ENCODE data around the gene CTNND2.
A peak's percentile ranks its signal among the peaks of the same experiment; 100 is the strongest.

The CTNND2 gene

GRCh38 chr5:11803436-11803835 is 100.8 kb downstream of the CTNND2 start:
- no peaks in the 10 kb centered on the region for H3F3A ChIP-seq (ENCODE audit: control insufficient read depth, insufficient read depth)
- peak overlapping the region; percentile 25; the same call in 1 of the 2 replicates for H3K4me3 ChIP-seq (ENCODE audit: low read length)
- H4K20me1 ChIP-seq (ENCODE audit: control insufficient read depth, insufficient read depth, low read depth, low read length), result no peaks in the 10 kb centered on the region
- H3K27me3 ChIP-seq (ENCODE audit: control insufficient read depth, low read length), result no peaks in the 10 kb centered on the region
- H3K4me1 ChIP-seq (ENCODE audit: control insufficient read depth, low read length), result peaks cover 7% of the 10 kb centered on the region
- H3K4me2 ChIP-seq (ENCODE audit: low read length), result peak overlapping the region; percentile 48
- TF ChIP-seq CTCF (IDR thresholded peaks at IDR 0.05; ENCODE audit: low read depth, low read length, poor library complexity, severe bottlenecking) (no peak), EZH2phosphoT487 (IDR thresholded peaks at IDR 0.05; ENCODE audit: borderline replicate concordance, low read length) (no peak)
- H3K9me3 ChIP-seq (ENCODE audit: control insufficient read depth, insufficient read depth, low read length), result no peaks in the 10 kb centered on the region
- no peaks in the 10 kb centered on the region for H3K9me2 ChIP-seq (replicated peaks; ENCODE audit: control insufficient read depth, low read length)
- H3K27ac ChIP-seq (ENCODE audit: low read depth, low read length), result no peak overlapping the region
- H3K36me3 ChIP-seq (ENCODE audit: control insufficient read depth, low read length), result no peaks in the 10 kb centered on the region
- no peaks in the 10 kb centered on the region for H3K79me2 ChIP-seq (ENCODE audit: control insufficient read depth, low read length)

- TF ChIP-seq EZH2phosphoT487 (IDR thresholded peaks at IDR 0.05; ENCODE audit: borderline replicate concordance, low read length), result no peak
- TF ChIP-seq CTCF (IDR thresholded peaks at IDR 0.05; ENCODE audit: low read depth, low read length, poor library complexity, severe bottlenecking), result no peak
- H3K36me3 ChIP-seq (ENCODE audit: control insufficient read depth, low read length), result no peaks in the 10 kb centered on the region
- no peaks in the 10 kb centered on the region for H3K9me3 ChIP-seq (ENCODE audit: control insufficient read depth, insufficient read depth, low read length)
- no peaks in the 10 kb centered on the region for H3F3A ChIP-seq (ENCODE audit: control insufficient read depth, insufficient read depth)
- no peak overlapping the region for H3K4me3 ChIP-seq (ENCODE audit: low read length)
- no peaks in the 10 kb centered on the region for H3K27me3 ChIP-seq (ENCODE audit: control insufficient read depth, low read length)
- H3K9me2 ChIP-seq (replicated peaks; ENCODE audit: control insufficient read depth, low read length), result no peaks in the 10 kb centered on the region
- no peak overlapping the region for H3K4me2 ChIP-seq (ENCODE audit: low read length)
- no peaks in the 10 kb centered on the region for H4K20me1 ChIP-seq (ENCODE audit: control insufficient read depth, insufficient read depth, low read depth, low read length)
- H3K27ac ChIP-seq (ENCODE audit: low read depth, low read length), result no peak overlapping the region
- no peaks in the 10 kb centered on the region for H3K79me2 ChIP-seq (ENCODE audit: control insufficient read depth, low read length)
- peaks cover 7% of the 10 kb centered on the region for H3K4me1 ChIP-seq (ENCODE audit: control insufficient read depth, low read length)
Measured at GRCh38 chr5:11801061-11801460, 103.2 kb downstream of the CTNND2 start.

DNA sequence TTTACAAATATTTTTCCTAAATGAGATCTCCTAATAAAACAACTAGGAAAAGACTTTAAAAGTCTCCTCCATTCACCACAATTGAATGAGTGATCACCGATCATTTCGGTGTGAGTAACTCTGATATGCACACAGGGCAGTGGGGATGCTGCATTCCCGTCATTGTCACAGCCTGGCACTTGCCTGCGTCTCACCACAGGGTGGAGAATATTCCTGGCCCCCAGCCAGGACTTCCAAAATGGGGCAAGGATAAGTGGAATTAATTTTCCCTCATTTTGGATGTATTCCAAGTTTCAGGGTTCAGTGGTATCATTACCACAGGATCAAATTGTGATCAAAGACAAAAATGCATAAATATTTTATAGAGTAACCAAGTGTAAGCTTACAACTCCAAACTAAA is 107.1 kb downstream of the CTNND2 start:
- Histone ChIP-seq H3K4me3 (ENCODE audit: low read length) (no peak overlapping the region), H3K9me3 (ENCODE audit: control insufficient read depth, insufficient read depth, low read length) (no peaks in the 10 kb centered on the region), H3K4me1 (ENCODE audit: control insufficient read depth, low read length) (no peaks in the 10 kb centered on the region), H4K20me1 (ENCODE audit: control insufficient read depth, insufficient read depth, low read depth, low read length) (no peaks in the 10 kb centered on the region), H3K4me2 (ENCODE audit: low read length) (no peak overlapping the region), H3K79me2 (ENCODE audit: control insufficient read depth, low read length) (no peaks in the 10 kb centered on the region), H3K36me3 (ENCODE audit: control insufficient read depth, low read length) (no peaks in the 10 kb centered on the region), H3K27me3 (ENCODE audit: control insufficient read depth, low read length) (no peaks in the 10 kb centered on the region), H3K27ac (ENCODE audit: low read depth, low read length) (no peak overlapping the region), H3K9me2 (replicated peaks; ENCODE audit: control insufficient read depth, low read length) (no peaks in the 10 kb centered on the region), H3F3A (ENCODE audit: control insufficient read depth, insufficient read depth) (no peaks in the 10 kb centered on the region)
- no peak for TF ChIP-seq EZH2phosphoT487 (IDR thresholded peaks at IDR 0.05; ENCODE audit: borderline replicate concordance, low read length)
- TF ChIP-seq CTCF (IDR thresholded peaks at IDR 0.05; ENCODE audit: low read depth, low read length, poor library complexity, severe bottlenecking), result no peak

DNA sequence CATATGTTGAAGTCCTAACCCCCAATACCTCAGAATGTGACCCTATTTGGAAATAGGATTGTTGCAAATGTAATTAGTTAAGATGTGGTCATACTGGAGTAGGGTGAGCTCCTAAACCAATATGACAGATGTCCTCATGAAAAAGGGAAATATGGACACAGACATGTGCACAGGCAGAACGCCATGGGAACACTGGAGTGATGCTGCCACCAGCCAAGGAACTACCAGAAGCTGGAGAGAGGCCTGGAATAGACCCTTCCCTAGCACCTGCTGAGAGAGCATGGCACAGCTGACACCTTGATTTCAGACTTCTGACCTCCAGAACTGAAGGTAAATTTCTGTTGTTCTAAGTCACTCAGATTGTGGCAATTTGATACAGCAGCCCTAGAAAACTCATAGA is 110.8 kb downstream of the CTNND2 start:
- Histone ChIP-seq H3F3A (ENCODE audit: control insufficient read depth, insufficient read depth) (no peaks in the 10 kb centered on the region), H3K4me3 (ENCODE audit: low read length) (no peak overlapping the region), H3K79me2 (ENCODE audit: control insufficient read depth, low read length) (no peaks in the 10 kb centered on the region), H3K4me2 (ENCODE audit: low read length) (no peak overlapping the region), H3K36me3 (ENCODE audit: control insufficient read depth, low read length) (no peaks in the 10 kb centered on the region), H3K9me3 (ENCODE audit: control insufficient read depth, insufficient read depth, low read length) (no peaks in the 10 kb centered on the region), H4K20me1 (ENCODE audit: control insufficient read depth, insufficient read depth, low read depth, low read length) (no peaks in the 10 kb centered on the region), H3K9me2 (replicated peaks; ENCODE audit: control insufficient read depth, low read length) (no peaks in the 10 kb centered on the region), H3K27ac (ENCODE audit: low read depth, low read length) (no peak overlapping the region), H3K27me3 (ENCODE audit: control insufficient read depth, low read length) (no peaks in the 10 kb centered on the region), H3K4me1 (ENCODE audit: control insufficient read depth, low read length) (no peaks in the 10 kb centered on the region)
- TF ChIP-seq CTCF (IDR thresholded peaks at IDR 0.05; ENCODE audit: low read depth, low read length, poor library complexity, severe bottlenecking) (no peak), EZH2phosphoT487 (IDR thresholded peaks at IDR 0.05; ENCODE audit: borderline replicate concordance, low read length) (no peak)

Data from DOHH2 (cell line).